ENCODE data around the gene WSB1. TPM values are rescaled to one million over a fixed set of nuclear protein-coding genes. Genes with fewer than 3 reads are reported as not detected.

WSB1 gene
- total and polyA plus RNA-seq, 10 of the 15 experiments (the other 5 are each of a cell fraction or from before 2014, with no cell fraction given) = 26.6 to 458 (median 101) TPM

DNA sequence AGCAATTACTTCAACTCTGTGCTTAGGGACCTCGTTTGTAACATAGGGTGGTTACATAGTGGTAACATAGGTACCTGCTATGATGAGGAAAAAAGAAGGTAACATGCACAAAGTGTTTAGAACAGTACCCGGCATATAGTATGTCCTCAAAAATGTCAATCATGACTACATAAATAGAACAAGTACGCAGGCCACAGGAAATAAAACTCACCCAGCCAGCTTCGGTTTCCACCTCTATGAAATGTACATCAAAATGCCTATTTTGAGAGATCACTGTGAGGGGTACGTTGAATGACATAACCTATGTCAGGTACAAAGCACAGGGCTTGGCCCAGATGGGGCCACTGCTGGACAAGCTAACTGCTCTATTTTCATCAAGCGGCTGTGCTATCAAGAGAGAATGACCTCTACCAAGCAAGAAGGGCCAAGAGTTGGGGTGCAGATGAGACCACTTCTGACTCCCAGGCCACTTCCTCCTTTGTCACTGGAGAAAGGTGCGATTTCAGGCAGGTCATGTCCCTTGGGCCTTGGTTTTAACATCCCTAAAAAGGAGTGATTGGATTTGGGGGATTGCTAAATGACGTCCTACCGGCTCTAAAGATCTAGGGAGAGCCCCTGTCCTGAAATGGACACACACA lies 45.4 kb downstream of the WSB1 start:
- no TSS peak for BruUV-seq (replicated peaks)
- H3K4me2 ChIP-seq (ENCODE audit: control insufficient read depth, insufficient read depth) = peak overlapping the region; percentile 95
- peak; percentile 76 for ATAC-seq
- SMC1A ChIA-PET (ENCODE audit: uncharacterized antibody, unreplicated experiment) = interaction anchor here (1.0 to 3.0 kb wide), 6 partner anchors 11 to 311 kb away, joined by 3 to 12 read pairs (median 5); partner anchors contain the start of gene WSB1
- H3K9me3 ChIP-seq (replicated peaks; ENCODE audit: control insufficient read depth, insufficient read depth, low read length) = no peaks in the 10 kb centered on the region
- H2AFZ ChIP-seq (ENCODE audit: control insufficient read depth, low read depth, low read length) = no peak overlapping the region
- intact Hi-C loops (cut with micrococcal nuclease; ENCODE audit: unreplicated experiment) = no loop called here
- peak; percentile 62 for FAIRE-seq
- H3K79me2 ChIP-seq (ENCODE audit: control insufficient read depth, insufficient read depth, low read length) = no peaks in the 10 kb centered on the region
- POLR2A ChIA-PET = no interaction called here
- in situ Hi-C loops (cut with MboI) = loop anchor here (5.0 kb wide), 1 partner anchor 102 kb away; no protein-coding TSS in a partner anchor
- H4K20me1 ChIP-seq (ENCODE audit: control insufficient read depth, insufficient read depth) = no peaks in the 10 kb centered on the region
- CTCF ChIA-PET = interaction anchor here (0.7 to 5.7 kb wide), 7 partner anchors 10 to 261 kb away, joined by 3 to 40 read pairs (median 3); no protein-coding TSS in a partner anchor
- peak overlapping the region; percentile 78 for H3K27ac ChIP-seq (ENCODE audit: control insufficient read depth, insufficient read depth)
- peak overlapping the region; percentile 53; the same call in 1 of the 2 replicates for H3K4me3 ChIP-seq
- H3K4me1 ChIP-seq (ENCODE audit: control insufficient read depth, insufficient read depth, low read length) = peaks cover 41% of the 10 kb centered on the region
- RAD21 ChIA-PET (ENCODE audit: unreplicated experiment) = interaction anchor here (1.1 kb wide), 2 partner anchors 103 to 116 kb away, joined by 4 to 5 read pairs; no protein-coding TSS in a partner anchor
- H3K36me3 ChIP-seq (ENCODE audit: control insufficient read depth in 2 of 2, insufficient read depth in 2 of 2, low read length in 1 of 2) = no peaks in the 10 kb centered on the region
- peak overlapping the region; percentile 57 for H3K9ac ChIP-seq (ENCODE audit: control insufficient read depth, insufficient read depth, low read length)
- peak; percentile 44 for DNase-seq (ENCODE audit: low read depth, low spot score)
- H3K27me3 ChIP-seq (replicated peaks in 1 of 2; ENCODE audit: control insufficient read depth in 2 of 2, insufficient read depth in 2 of 2, low read length in 1 of 2) = no peaks in the 10 kb centered on the region
- WGBS (ENCODE audit: insufficient coverage, insufficient replicate concordance, low lambda C conversion rate, missing lambda C conversion rate) = 10% methylated on average over 9 of the region's 9 CpGs
- TF ChIP-seq EGR1 (IDR thresholded peaks at IDR 0.05; ENCODE audit: borderline replicate concordance in 1 of 2, low read depth in 2 of 2, low read length in 2 of 2) (no peak), SMAD1 (IDR thresholded peaks at IDR 0.05; ENCODE audit: low read depth, partially characterized antibody) (no peak), EED (IDR thresholded peaks at IDR 0.05; ENCODE audit: low read depth) (0 out of 2 replicates have a peak, but pooled peaks have one; percentile 41), KLF5 (IDR thresholded peaks at IDR 0.05; ENCODE audit: partially characterized antibody) (no peak), HDGF (IDR thresholded peaks at IDR 0.05) (no peak), NR2C1 (IDR thresholded peaks at IDR 0.05) (no peak), MYB (IDR thresholded peaks at IDR 0.05; ENCODE audit: borderline replicate concordance, low read depth, low read length) (no peak), YY1 (IDR thresholded peaks at IDR 0.05; ENCODE audit: low read depth, low read length) (no peak)
- TF ChIP-seq, protein P1, sequence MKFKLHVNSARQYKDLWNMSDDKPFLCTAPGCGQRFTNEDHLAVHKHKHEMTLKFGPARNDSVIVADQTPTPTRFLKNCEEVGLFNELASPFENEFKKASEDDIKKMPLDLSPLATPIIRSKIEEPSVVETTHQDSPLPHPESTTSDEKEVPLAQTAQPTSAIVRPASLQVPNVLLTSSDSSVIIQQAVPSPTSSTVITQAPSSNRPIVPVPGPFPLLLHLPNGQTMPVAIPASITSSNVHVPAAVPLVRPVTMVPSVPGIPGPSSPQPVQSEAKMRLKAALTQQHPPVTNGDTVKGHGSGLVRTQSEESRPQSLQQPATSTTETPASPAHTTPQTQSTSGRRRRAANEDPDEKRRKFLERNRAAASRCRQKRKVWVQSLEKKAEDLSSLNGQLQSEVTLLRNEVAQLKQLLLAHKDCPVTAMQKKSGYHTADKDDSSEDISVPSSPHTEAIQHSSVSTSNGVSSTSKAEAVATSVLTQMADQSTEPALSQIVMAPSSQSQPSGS (IDR thresholded peaks at IDR 0.05; ENCODE audit: low read length) = no peak
- TF ChIP-seq, protein P2, sequence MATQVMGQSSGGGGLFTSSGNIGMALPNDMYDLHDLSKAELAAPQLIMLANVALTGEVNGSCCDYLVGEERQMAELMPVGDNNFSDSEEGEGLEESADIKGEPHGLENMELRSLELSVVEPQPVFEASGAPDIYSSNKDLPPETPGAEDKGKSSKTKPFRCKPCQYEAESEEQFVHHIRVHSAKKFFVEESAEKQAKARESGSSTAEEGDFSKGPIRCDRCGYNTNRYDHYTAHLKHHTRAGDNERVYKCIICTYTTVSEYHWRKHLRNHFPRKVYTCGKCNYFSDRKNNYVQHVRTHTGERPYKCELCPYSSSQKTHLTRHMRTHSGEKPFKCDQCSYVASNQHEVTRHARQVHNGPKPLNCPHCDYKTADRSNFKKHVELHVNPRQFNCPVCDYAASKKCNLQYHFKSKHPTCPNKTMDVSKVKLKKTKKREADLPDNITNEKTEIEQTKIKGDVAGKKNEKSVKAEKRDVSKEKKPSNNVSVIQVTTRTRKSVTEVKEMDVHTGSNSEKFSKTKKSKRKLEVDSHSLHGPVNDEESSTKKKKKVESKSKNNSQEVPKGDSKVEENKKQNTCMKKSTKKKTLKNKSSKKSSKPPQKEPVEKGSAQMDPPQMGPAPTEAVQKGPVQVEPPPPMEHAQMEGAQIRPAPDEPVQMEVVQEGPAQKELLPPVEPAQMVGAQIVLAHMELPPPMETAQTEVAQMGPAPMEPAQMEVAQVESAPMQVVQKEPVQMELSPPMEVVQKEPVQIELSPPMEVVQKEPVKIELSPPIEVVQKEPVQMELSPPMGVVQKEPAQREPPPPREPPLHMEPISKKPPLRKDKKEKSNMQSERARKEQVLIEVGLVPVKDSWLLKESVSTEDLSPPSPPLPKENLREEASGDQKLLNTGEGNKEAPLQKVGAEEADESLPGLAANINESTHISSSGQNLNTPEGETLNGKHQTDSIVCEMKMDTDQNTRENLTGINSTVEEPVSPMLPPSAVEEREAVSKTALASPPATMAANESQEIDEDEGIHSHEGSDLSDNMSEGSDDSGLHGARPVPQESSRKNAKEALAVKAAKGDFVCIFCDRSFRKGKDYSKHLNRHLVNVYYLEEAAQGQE (IDR thresholded peaks at IDR 0.05; ENCODE audit: low read depth, low read length) = no peak
- TF ChIP-seq, protein P3, sequence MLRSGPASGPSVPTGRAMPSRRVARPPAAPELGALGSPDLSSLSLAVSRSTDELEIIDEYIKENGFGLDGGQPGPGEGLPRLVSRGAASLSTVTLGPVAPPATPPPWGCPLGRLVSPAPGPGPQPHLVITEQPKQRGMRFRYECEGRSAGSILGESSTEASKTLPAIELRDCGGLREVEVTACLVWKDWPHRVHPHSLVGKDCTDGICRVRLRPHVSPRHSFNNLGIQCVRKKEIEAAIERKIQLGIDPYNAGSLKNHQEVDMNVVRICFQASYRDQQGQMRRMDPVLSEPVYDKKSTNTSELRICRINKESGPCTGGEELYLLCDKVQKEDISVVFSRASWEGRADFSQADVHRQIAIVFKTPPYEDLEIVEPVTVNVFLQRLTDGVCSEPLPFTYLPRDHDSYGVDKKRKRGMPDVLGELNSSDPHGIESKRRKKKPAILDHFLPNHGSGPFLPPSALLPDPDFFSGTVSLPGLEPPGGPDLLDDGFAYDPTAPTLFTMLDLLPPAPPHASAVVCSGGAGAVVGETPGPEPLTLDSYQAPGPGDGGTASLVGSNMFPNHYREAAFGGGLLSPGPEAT (IDR thresholded peaks at IDR 0.05; ENCODE audit: low read depth) = no peak
- TF ChIP-seq, protein P4, sequence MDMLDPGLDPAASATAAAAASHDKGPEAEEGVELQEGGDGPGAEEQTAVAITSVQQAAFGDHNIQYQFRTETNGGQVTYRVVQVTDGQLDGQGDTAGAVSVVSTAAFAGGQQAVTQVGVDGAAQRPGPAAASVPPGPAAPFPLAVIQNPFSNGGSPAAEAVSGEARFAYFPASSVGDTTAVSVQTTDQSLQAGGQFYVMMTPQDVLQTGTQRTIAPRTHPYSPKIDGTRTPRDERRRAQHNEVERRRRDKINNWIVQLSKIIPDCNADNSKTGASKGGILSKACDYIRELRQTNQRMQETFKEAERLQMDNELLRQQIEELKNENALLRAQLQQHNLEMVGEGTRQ (IDR thresholded peaks at IDR 0.05; ENCODE audit: borderline replicate concordance, low read depth, low read length) = no peak
- TF ChIP-seq, protein P5, sequence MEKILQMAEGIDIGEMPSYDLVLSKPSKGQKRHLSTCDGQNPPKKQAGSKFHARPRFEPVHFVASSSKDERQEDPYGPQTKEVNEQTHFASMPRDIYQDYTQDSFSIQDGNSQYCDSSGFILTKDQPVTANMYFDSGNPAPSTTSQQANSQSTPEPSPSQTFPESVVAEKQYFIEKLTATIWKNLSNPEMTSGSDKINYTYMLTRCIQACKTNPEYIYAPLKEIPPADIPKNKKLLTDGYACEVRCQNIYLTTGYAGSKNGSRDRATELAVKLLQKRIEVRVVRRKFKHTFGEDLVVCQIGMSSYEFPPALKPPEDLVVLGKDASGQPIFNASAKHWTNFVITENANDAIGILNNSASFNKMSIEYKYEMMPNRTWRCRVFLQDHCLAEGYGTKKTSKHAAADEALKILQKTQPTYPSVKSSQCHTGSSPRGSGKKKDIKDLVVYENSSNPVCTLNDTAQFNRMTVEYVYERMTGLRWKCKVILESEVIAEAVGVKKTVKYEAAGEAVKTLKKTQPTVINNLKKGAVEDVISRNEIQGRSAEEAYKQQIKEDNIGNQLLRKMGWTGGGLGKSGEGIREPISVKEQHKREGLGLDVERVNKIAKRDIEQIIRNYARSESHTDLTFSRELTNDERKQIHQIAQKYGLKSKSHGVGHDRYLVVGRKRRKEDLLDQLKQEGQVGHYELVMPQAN (conservative IDR thresholded peaks at IDR 0.05) = no peak

All from GM12878 (cell line).